Measurements from ENCODE around the gene DOCK2.
"Not testable (repeated sequence)": the region's sequence is repeated elsewhere in the genome, so short reads cannot be mapped to it uniquely, and the experiment has no call there.

Gene DOCK2

GRCh38 chr5:169744336-169744735 is 107.3 kb downstream of the DOCK2 start:
- DNase-seq (ENCODE audit: low spot score), result no peak
- in situ Hi-C loops (cut with MboI; ENCODE audit: low sequenced_read_pairs, unreplicated experiment), result no loop called here
- no peak for TF ChIP-seq CTCF (IDR thresholded peaks at IDR 0.05; ENCODE audit: borderline replicate concordance, control extremely low read depth, extremely low read depth, insufficient read depth, missing control alignments)

- DNase-seq (ENCODE audit: low spot score), result no peak
- in situ Hi-C loops (cut with MboI; ENCODE audit: low sequenced_read_pairs, unreplicated experiment), result no loop called here
- no peak for TF ChIP-seq CTCF (IDR thresholded peaks at IDR 0.05; ENCODE audit: borderline replicate concordance, control extremely low read depth, extremely low read depth, insufficient read depth, missing control alignments)
Measured at GRCh38 chr5:169745441-169746146, 108.5 kb downstream of the DOCK2 start.

GRCh38 chr5:169746147-169746694 is 109.1 kb downstream of the DOCK2 start:
- peak; percentile 10 for DNase-seq (ENCODE audit: low spot score)
- TF ChIP-seq CTCF (IDR thresholded peaks at IDR 0.05; ENCODE audit: borderline replicate concordance, control extremely low read depth, extremely low read depth, insufficient read depth, missing control alignments), result no peak
- in situ Hi-C loops (cut with MboI; ENCODE audit: low sequenced_read_pairs, unreplicated experiment), result no loop called here

- no peak for TF ChIP-seq CTCF (IDR thresholded peaks at IDR 0.05; ENCODE audit: borderline replicate concordance, control extremely low read depth, extremely low read depth, insufficient read depth, missing control alignments)
- in situ Hi-C loops (cut with MboI; ENCODE audit: low sequenced_read_pairs, unreplicated experiment), result no loop called here
- no peak for DNase-seq (ENCODE audit: low spot score)
Measured at GRCh38 chr5:169748174-169748573, 111.1 kb downstream of the DOCK2 start.

- no peak for TF ChIP-seq CTCF (IDR thresholded peaks at IDR 0.05; ENCODE audit: borderline replicate concordance, control extremely low read depth, extremely low read depth, insufficient read depth, missing control alignments)
- no peak for DNase-seq (ENCODE audit: low spot score)
- in situ Hi-C loops (cut with MboI; ENCODE audit: low sequenced_read_pairs, unreplicated experiment), result no loop called here
Measured at GRCh38 chr5:169749295-169749694, 112.2 kb downstream of the DOCK2 start.

GRCh38 chr5:169751490-169751889 is 114.4 kb downstream of the DOCK2 start:
- no peak for DNase-seq (ENCODE audit: low spot score)
- in situ Hi-C loops (cut with MboI; ENCODE audit: low sequenced_read_pairs, unreplicated experiment), result no loop called here
- TF ChIP-seq CTCF (IDR thresholded peaks at IDR 0.05; ENCODE audit: borderline replicate concordance, control extremely low read depth, extremely low read depth, insufficient read depth, missing control alignments), result no peak

- DNase-seq (ENCODE audit: low spot score); in situ Hi-C loops (cut with MboI; ENCODE audit: low sequenced_read_pairs, unreplicated experiment): not testable (repeated sequence)
Measured at GRCh38 chr5:169752566-169752965, 115.5 kb downstream of the DOCK2 start.

Measured in GM13976 (cell line).